ENCODE results near the gene NRSN2.
A peak's percentile ranks its signal among the peaks of the same experiment; 100 is the strongest.

DNA sequence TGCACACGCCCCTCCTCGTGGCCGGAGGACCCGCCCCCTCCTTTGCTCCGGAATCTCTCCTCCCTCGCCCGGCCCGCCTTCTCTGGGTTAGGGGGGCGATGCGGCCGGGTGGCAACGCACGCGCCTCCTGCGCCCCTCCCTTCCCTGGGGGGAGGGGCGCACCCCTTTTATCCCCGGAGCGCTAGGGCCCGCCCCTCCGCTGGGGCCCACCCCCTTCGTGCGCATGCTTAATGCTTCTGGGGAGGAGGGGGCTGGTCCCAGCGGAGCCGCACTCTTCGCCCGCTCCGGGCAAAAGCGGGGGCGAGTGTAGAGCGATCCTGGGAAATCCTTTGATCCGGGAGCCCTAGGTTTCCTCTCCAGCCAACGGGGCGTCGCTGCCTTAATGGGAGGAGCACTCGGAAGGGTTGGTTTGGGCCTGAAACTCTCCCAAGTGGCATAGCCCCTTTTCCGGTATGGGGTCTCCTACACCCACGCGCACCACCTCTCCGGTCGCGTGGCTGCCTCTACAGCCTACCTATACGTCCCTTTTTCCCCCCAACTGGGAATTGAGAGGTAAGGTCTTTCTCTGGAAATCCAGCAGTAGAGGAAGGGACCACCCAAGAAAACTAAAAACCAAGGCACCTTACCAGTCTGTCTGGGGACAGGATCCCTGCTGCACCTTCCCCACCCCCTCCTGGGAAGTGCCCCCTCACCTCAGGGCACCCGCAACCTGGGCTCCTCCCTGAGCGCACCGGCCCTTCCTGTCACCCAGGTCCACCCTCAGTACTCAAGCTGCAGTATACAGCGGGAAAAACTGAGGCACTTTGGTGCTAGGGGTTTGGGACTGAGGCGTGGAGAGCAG, 19.5 kb upstream of the NRSN2 start:
- TF ChIP-seq CTCF (IDR thresholded peaks at IDR 0.05 in 4 of 5, conservative IDR thresholded peaks at IDR 0.05 in 1 of 5) (no peak), POLR2A (IDR thresholded peaks at IDR 0.05) (peak in 1 of 2 donors; percentile 13)

Data from gastrocnemius medialis (tissue), 4 donors.